Measurements from ENCODE around the gene TMEM117.
"Not testable (repeated sequence)": the region's sequence is repeated elsewhere in the genome, so short reads cannot be mapped to it uniquely, and the experiment has no call there.

The TMEM117 gene

DNA sequence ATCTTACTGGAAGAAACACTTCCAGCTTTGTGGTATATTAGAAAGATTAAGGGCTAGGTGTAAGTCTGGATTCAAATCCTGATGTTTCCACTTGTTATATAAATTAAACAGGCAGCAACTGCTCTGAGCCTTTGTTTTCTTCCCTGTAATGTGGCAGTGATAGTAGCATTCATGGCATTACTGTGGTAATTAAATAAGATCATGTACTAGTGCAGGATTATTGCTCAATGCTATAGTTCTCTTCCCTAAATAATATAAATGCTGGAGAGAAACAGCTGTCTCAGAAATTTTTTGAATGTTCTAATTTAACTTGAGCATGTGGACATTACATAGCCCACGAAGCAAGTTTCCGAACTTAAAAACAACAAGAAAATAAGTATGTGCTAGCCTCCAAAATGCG is 5.4 kb downstream of the TMEM117 start:
- no peak for DNase-seq

DNA sequence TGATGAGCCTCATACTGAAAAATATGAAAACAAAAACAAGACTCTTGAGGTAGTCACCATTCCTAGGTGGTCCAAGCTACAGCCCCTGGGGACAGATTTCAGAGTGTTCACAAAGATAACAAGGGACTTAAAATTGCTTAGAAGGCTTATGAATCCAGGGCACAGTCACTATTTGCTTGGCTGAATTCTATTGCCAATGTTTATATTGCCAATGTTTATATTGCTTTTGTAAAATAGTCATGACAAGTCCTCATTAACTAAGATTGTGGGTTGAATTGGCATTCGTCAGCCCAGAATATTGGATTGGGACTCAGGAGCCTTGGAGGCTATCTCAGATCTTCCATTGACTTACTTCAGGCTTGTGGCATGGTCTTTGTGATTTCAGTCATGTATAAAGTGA is 6.4 kb downstream of the TMEM117 start:
- DNase-seq: no peak

DNA sequence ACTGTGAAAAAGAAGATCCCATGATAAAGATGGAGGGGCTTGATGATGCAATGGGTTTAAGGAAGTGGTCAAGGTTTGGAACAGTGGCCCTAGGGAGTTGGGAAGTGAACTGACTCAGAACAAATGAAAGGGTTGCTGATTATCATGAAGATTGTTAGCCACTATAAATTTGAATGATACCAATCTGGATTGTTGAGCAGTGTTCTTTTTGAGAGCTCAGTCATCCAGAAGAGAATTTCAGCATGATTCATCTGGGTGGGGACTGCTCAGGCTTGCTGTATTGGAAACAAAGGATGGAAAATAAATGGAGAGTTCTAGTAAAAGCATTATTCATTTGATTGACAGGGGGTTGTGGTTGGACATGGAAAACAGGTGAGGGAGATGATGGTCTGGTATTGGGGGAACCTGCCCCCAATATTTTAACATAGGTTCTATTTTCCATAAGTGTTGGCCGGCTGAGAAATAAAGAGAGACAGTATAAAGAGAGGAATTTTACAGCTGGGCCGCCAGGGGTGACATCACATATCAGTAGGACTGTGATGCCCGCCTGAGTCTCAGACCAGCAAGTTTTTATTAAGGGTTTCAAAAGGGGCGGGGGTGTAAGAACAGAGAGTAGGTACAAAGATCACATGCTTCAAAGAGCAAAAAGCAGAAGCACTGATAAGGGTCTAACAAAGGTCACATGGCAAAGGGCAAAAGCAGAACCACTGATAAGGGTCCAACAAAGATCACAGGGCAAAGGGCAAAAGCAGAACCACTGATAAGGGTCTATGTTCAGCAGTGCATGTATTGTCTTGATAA is 11.7 kb downstream of the TMEM117 start:
- DNase-seq: not testable (repeated sequence)

DNA sequence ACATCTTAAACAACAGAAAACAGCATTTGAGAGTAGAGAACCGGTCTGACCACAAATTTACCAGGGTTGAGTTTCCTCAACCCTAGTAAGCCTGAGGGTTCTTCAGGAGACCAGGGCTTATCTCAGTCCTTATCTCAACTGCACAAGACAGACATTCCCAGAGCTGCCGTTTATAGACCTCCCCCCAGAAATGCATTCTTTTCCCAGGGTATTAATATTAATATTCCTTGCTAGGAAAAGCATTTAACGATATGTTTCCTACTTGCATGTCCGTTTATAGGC is 12.3 kb downstream of the TMEM117 start:
- no peak for DNase-seq

DNA sequence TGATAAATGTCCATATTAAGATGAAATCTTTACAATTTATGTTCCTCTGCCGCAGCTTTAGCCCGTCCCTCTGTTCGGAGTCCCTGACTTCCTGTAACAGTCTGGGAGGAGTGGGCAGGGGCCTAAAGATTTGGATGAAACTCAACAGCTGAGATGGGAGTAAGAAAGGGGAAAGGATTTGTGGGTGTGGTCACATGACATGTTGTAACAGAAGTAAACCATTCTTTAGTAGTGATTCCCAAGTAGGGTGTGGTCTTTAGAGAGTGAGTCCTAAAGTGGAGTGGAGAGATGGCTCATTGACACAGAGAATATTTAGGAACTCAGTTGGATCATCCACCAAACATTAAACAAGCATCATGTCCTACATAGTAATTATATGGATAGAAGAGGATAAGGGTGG is 12.9 kb downstream of the TMEM117 start:
- no peak for DNase-seq

DNA sequence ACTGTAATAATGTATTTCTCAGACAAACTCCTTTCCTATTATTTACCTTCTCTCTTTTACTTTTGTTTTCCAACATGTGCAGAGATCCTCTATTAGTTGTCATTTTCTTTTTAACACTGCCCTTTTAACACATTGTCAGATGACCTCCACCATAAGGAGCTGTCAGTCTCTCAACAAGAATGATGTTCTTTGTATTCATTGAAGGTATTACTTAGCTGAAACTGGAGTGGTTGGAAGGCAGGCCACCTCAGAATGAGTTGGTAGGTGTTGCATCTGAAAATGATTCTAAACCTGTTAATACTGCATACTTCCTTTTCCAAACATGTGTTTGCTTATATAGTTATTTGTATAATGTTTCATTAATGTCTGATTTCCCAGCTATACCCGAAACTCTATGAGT is 16.9 kb downstream of the TMEM117 start:
- DNase-seq: no peak

DNA sequence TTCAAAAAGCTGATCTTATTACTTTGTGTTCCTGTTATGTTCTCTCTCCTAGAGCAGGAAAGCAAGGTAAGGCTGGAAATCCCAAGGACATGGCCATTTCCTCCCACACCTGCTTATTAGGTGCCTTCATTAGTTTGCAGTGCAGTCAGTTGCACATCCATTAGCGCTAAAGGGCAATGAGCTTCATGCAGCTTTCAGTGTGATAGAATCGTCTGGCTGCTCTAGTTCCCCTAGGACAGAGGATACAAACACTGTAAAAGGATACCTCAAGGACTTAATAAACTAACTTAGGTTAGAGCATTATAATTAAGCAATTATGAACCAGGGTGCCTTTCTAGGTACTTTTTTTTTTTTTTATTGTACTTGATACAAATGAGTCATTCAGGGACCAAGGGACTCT is 21.1 kb downstream of the TMEM117 start:
- DNase-seq: no peak

DNA sequence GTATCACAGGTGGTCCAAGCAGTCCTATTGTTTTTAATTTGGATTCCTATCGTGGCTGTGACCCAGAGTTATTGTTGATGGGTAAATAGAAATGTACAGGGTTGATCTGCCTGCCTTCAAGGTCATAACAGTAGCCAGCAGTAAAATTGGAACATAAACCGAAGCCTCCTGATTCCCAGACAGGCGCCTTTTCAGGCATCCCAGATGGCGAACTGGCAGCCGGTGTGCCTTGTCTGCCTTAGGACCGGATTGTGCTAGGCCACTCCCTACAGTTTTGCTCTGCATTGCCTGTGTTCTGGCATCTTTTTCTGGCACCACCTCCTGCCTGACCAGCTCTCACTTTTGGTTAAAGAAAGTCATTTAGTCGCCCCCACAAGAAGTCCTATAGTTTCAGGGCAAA is 22.2 kb downstream of the TMEM117 start:
- DNase-seq: no peak

DNA sequence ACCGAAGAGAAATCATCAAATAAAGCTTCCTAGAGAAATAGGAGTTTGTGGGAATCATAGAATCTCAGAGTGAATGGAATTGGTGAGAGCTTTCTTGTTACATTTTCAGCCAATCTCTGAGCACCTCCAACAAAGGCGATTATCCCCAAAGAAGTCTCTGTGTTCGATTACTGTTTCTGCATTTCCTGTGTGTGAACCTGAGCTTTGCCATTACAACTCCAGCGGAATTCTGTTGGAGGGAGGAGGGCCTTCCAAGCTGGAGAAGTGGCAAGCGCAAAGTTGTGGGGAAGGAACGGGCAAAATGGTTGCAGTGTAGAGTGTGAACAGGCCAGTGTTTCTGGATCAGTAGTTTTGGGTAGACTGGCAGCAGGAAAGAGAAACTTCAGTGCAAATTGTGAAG is 23.1 kb downstream of the TMEM117 start:
- no peak for DNase-seq

DNA sequence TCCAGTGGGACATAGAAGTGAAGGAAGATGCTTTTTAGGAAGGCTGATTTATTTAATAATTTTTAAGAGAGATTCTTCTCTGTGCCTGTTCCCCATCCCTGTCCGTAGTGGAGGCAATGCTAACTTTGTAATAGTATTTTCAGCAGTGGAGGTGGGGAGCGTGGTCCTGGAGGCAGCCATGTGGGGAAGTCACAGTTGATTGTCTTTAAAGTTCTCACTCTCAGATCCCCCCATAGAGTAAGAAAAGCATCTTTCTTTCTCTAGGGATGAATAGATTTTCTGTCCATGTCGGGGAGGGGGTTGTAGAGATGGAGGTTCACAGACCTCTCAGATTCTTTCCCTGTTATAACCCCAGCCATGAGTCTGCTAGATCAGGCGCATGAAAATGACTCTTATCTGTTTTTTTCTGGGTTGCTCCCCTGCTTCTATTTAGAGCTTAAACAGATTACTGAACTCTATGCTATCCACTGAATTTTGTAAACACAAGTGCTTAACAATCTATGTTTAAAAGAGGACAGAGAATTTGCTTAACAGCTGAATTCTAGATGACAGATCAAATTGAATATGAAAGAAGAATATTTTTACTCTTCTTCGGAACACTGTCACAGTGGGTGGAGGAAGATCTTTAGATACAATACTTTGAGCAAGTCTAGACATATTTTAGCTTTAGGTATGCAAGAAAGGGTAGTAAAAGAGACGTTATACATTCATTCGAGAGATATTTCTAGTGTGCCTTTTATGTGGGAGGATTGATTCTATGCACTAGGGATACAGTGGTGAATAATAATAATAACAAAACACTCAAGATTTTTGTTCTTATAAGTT is 25.3 kb downstream of the TMEM117 start:
- DNase-seq: no peak

DNA sequence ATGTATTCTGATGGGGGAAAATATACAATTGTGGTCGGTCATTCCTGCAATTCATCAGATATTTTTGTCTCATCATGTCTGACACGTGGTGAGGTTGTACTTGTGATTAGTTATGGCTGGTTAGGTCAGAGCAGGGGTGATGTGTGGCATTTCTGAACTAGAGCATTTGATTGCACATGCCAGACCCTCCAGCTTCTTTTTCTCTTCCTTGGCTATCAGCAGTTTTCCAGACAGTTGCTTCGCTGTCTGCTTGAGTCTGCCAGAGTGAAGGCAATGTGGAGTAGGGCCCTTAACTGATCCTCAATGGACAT is 25.9 kb downstream of the TMEM117 start:
- no peak for DNase-seq

DNA sequence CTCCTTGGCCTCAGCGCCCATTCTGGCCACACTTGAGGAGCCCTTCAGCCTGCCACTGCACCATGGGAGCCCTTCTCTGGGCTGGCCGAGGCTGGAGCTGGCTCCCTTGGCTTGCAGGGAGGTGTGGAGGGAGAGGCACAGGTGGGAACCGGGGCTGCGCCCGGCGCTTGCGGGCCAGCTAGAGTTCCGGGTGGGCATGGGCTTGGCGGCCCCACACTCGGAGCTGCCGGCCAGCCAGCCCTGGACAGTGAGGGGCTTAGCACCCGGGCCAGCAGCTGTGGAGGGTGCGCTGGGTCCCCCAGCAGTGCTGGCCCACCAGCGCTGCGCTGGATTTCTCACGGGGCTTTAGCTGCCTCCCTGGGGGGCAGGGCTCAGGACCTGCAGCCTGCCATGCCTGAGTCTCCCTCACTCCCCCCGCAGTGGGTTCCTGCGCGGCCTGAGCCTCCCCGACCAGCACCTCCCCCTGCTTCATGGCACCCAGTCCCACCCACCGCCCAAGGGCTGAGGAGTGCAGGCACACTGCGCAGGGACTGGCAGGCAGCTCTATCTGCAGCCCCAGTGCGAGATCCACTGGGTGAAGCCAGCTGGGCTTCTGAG is 28.0 kb downstream of the TMEM117 start:
- DNase-seq: no peak

DNA sequence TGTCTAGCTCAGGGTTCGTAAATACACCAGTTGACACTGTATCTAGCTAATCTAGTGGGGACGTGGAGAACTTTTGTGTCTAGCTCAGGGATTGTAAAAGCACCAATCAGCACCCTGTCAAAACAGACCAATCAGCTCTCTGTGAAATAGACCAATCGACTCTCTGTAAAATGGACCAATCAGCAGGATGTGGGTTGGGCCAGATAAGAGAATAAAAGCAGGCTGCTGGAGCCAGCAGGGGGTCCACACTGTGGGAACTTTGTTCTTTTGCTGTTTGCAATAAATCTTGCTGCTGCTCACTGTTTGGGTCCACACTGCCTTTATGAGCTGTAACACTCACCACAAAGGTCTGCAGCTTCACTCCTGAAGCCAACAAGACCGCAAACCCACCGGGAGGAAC is 28.7 kb downstream of the TMEM117 start:
- not testable (repeated sequence) for DNase-seq

DNA sequence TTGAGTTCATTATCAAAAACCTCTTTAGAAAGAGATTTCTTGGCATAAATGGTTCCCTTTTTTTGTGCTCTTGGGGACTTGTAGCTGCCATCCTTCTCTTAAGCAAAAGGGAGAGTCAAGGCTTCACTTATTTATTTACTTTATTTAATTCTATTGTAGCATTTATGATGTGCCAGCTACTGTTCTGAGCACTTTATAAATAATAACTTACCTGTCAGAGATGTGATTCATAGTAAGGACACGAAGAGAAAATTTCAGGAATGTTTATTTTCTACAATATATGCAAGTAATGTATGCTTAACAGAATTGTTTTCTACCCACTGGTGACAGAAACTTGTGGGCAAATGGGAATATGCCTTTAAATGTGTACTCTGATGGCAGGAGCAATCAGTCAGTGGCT is 33.3 kb downstream of the TMEM117 start:
- DNase-seq: no peak

DNA sequence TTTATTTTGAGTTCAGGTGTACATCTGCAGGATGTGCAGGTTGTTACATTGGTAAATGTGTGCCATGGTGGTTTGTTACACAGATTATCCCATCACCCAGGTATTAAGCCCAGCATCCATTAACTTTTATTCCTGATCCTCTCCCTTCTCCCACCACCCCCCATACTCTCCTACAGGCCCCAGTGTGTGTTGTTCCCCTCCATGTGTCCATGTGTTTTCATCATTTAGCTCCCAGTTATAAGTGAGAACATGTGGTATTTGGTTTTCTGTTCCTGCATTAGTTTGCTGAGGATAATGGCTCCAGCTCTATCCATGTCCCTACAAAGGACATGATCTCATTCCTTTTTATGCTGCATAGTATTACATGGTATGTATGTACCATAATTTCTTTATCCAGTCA is 33.9 kb downstream of the TMEM117 start:
- DNase-seq: not testable (repeated sequence)

DNA sequence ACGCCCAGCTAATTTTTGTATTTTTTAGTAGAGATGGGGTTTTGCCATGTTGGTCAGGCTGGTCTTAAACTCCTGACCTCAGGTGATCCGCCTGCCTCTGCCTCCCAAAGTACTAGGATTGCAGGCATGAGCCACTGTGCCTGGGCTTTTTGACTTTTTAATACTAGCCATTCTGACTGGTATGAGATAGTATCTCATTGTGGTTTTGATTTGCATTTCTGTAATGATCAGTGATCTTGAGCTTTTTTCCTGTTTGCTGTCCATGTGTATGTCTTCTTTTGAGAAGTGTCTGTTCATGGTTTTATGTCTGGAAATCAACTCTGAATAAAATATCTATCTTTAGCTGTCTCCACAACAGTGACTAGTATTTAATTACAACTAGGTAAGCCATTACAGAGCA is 35.4 kb downstream of the TMEM117 start:
- not testable (repeated sequence) for DNase-seq

DNA sequence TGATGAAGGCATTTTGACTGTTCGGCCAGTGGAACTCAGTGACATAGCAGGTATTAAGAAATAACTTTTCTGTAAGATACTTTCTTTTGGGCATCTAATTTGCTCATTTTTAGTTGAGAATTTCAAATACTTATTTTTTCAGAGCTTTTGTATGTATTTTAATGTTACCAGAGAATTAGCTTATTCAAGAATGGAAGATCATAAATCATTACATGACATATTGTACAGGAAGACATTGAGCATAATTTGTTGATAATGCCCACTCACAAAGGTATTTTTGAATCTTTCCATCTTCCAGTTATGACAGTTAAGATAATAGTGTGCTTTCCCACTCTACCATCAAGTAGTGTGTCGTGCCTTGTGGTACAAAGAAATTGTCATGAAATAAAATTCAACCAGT is 36.5 kb downstream of the TMEM117 start:
- DNase-seq: no peak

DNA sequence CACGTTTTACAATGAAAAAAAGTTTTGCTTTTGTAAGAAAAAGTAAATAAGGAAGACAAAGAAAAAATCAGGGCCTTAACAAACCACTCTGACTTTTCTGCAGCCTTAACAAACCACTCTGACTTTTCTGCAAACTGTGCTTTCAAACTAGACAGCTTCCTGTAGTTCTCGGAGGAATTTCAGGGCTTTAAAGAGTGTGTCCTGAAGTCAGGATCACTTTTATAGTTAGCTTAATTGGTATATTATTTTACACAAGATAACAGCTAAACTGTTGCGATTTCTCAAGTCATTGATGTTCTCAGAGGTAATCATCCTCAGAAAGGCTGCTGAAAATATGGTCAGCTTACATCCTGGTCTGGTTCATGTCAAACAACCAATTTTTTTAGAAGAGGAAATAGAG is 42.2 kb downstream of the TMEM117 start:
- DNase-seq: no peak

DNA sequence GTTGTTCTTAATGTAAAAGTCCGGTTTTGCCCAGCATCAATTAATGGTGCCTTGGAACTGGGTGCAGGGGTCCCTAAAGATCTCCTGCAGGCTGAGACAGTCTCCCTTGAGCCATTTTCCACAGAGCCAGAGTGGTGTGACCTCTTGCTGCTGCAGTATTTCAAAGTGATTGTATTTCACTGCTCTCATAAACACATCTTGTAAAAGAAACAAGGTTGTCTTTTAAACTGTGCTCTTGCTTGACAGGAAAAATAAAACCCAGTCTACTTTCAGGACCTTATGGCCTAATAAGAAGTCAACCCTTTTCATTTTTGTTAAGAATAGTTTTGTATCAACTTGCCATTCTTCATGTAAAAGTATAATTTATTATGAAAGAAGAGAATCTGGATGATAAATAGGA is 44.7 kb downstream of the TMEM117 start:
- DNase-seq: no peak

DNA sequence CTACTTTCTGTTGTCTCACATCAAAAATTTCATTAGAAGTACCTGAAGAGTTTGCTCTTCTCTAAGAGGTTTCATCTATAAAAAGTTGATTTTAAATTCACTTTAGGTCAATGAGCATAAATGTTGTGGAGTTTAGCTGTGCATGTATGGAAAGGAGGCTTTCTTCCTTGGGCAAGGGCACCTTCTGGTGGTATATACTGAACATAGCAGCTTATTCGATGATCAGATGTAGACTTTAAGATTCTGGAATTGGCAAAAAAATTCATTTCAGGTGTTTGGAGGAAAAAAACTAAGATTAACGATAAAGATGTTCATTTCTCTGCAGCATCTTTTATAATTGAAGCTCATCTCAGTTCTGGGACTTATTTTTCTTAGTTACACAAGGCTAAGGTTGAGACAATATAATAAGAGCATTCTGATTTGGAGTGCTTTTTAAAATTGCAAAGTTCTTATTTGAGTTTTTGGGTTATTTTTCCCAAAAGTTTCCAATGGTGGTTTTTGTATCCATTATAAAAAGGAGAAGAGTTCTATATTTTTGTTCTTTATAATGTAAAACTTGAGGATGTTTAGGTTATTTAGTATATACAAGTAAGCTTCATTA is 46.8 kb downstream of the TMEM117 start:
- no peak for DNase-seq

DNA sequence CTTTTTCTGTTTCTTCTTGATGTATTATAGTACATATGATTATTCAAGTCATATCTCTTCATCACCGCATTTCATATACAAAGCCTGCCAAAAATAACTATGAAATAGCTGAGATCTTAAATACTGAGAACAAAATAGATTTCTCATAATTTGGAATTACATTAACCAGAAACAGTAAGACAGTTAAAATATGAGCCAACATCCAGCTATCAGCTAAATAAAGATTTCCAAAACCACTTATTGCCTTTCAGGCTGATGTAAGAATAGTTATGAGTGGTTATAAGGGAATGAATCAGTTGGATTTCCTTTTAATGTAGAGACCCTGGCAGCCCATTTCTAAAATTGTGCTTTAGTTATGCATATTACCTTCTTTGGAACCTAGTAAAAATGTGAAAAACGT is 47.4 kb downstream of the TMEM117 start:
- DNase-seq: no peak

DNA sequence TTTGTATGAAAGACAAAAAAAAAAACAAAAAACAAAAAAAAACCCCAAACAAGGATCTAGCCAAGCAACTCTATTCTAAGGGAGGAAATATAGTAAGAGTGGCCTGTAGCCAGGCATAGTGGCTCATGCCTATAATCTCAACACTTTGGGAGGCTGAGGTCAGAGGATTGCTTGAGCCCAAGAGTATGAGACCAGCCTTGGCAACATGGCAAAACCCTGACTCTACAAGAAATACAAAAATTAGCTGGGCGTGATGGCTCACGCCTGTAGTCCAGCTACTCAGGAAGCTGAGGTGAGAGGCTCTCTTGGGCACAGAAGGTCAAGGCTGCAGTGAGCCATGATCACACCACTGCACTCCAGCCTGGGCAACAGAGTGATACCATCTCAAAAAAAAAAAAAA is 47.9 kb downstream of the TMEM117 start:
- DNase-seq: no peak

DNA sequence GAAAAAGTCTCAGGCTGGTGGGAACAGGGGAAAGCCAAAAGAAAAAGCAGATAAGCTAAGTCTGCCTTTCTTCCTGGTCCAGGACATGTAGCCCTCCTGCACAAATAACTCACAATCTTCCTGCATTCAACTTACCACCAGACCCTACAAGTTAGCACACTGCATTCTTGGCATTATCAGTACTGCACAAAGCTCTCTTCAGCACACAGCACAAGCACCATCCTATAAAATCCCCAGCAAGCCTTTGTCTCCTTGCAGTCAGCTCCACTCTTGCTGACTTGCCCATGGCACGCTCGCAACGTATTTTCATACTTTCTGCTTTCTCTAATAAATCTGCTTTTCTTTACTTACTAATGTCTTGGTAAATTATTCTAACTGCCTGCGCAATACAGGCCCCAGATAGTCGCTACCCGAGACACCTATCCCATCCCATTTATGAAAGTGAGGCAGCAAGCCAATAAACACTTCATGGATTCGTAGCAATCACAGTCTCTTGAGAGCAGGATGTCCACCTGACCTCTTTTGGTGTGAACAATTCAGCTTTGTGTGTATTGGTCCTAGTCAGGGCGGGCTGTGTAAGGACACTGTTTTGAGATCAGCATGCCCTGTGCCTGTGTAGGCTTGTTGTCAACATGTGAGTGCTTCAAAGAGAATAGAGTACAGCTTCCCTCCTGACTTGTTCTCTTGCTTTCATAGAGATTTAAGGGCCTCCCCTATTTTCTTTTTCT is 49.0 kb downstream of the TMEM117 start:
- no peak for DNase-seq
